ENCODE measurements around the gene GNA12. TPM values are rescaled to one million over a fixed set of nuclear protein-coding genes. Genes with fewer than 3 reads are reported as not detected.
A peak's percentile ranks its signal among the peaks of the same experiment; 100 is the strongest.

GNA12 gene
- total and polyA plus RNA-seq, 9 of the 15 experiments (the other 6 are each of a cell fraction or from before 2014, with no cell fraction given): 0.65 to 32.7 (median 9.6) TPM

- TF ChIP-seq BDP1 (IDR thresholded peaks at IDR 0.05; ENCODE audit: insufficient read depth, insufficient read length): no peak
- no peak for TF ChIP-seq ZNF354B (CRISPR knock-in tag; IDR thresholded peaks at IDR 0.05)
- TF ChIP-seq RAD21 (CRISPR knock-in tag; conservative IDR thresholded peaks at IDR 0.05 in 1 of 2, IDR thresholded peaks at IDR 0.05 in 1 of 2): 0 out of 4 replicates have a peak, but pooled peaks of 1 of the 2 experiments have one; percentile 4
These were observed 22.8 kb downstream of the GNA12 start (continued) for GRCh38 chr7:2821161-2821841.

DNA sequence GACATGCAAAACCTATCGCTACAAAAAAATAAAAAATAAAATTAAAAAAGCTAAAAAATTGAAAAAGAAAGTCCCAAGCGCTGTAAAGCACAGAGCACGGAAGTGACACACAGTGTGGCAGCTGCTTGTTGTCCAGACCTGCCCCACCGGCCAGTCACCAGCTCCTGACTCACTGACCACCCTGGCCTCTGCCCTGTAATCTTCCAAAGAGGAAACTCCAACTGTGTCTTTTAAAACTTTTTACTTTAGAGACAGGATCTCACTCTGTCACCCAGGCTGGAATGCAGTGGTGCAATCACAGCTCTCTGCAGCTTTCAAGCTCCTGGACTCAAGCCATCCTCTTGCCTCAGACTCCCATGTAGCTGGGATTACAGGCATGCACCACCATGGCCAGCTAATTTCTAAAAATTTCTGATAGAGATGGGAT, 23.6 kb downstream of the GNA12 start:
- WGBS (ENCODE audit: insufficient coverage, low coverage, missing lambda C conversion rate): 85% methylated on average over 4 of the region's 4 CpGs
- ATAC-seq (no peak; the same call in 2 of the 3 replicates), DNase-seq (ENCODE audit: extremely low read depth in 1 of 4, low spot score in 3 of 4) (no peak), FAIRE-seq (no peak)
- H3K27ac ChIP-seq (ENCODE audit: extremely low read depth, low read depth, low read length): no peak overlapping the region
- in situ Hi-C loops (cut with MboI) (no loop called here), intact Hi-C loops (cut with micrococcal nuclease) (no loop called here)
- peaks cover 8% of the 10 kb centered on the region for H4K20me1 ChIP-seq (replicated peaks; ENCODE audit: control insufficient read depth, insufficient read depth, low read length)
- H3K9me3 ChIP-seq (replicated peaks; ENCODE audit: control insufficient read depth, insufficient read depth, low read depth, low read length): no peaks in the 10 kb centered on the region
- H3K36me3 ChIP-seq (ENCODE audit: control insufficient read depth, insufficient read depth, low read length): no peaks in the 10 kb centered on the region
- no peaks in the 10 kb centered on the region for H3K9me1 ChIP-seq (ENCODE audit: control insufficient read depth, insufficient read depth, low read length)
- no peaks in the 10 kb centered on the region for H3K27me3 ChIP-seq (ENCODE audit: control insufficient read depth in 2 of 2, insufficient read depth in 2 of 2, low read length in 2 of 2)
- no TSS peak for BruUV-seq (replicated peaks)
- TF ChIP-seq NCOA2 (IDR thresholded peaks at IDR 0.05; ENCODE audit: partially characterized antibody in 2 of 2) (no peak), PCBP1 (IDR thresholded peaks at IDR 0.05; ENCODE audit: low read depth, low read length, poor library complexity, severe bottlenecking) (no peak), ZKSCAN1 (IDR thresholded peaks at IDR 0.05; ENCODE audit: low read depth, low read length) (peak; percentile 76; the same call in 1 of the 2 replicates)
- TF ChIP-seq, protein P1, sequence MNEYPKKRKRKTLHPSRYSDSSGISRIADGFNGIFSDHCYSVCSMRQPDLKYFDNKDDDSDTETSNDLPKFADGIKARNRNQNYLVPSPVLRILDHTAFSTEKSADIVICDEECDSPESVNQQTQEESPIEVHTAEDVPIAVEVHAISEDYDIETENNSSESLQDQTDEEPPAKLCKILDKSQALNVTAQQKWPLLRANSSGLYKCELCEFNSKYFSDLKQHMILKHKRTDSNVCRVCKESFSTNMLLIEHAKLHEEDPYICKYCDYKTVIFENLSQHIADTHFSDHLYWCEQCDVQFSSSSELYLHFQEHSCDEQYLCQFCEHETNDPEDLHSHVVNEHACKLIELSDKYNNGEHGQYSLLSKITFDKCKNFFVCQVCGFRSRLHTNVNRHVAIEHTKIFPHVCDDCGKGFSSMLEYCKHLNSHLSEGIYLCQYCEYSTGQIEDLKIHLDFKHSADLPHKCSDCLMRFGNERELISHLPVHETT (CRISPR knock-in tag; conservative IDR thresholded peaks at IDR 0.05 in 1 of 2, IDR thresholded peaks at IDR 0.05 in 1 of 2): no peak
- no peak overlapping the region for H3K9ac ChIP-seq (ENCODE audit: insufficient read depth in 1 of 2, low read depth in 2 of 2, low read length in 2 of 2)
- peaks cover 36% of the 10 kb centered on the region for H3K79me2 ChIP-seq (ENCODE audit: control insufficient read depth, insufficient read depth, low read length)
- no peak overlapping the region for H3K4me2 ChIP-seq (ENCODE audit: insufficient read depth, low read length)
- H3K4me1 ChIP-seq (replicated peaks in 1 of 2; ENCODE audit: control insufficient read depth in 2 of 2, insufficient read depth in 2 of 2, low read length in 2 of 2): peaks cover 0 to 8% of the 10 kb centered on the region in 2 experiments; a peak in 3 of 5 replicates
- H2AFZ ChIP-seq (ENCODE audit: low read depth, low read length): no peak overlapping the region
- no peak overlapping the region for H3K4me3 ChIP-seq
- ChIA-PET CTCF (ENCODE audit: low intra/inter-chr PET ratio) (no interaction called here), POLR2A (no interaction called here)

Data from K562 (cell line).